Measurements from ENCODE around the gene PSME2. TPM values are rescaled to one million over a fixed set of nuclear protein-coding genes. Genes with fewer than 3 reads are reported as not detected.

The PSME2 gene
- total RNA-seq, 2 experiments from 2014 or later, result 81.7 to 83.2 TPM

GRCh38 chr14:24129410-24129998, 16.9 kb downstream of the PSME2 start:
- Histone ChIP-seq H3K9me3 (ENCODE audit: control insufficient read depth in 1 of 2, insufficient read depth in 1 of 2, low read length in 2 of 2) (no peaks in the 10 kb centered on the region), H3K36me3 (ENCODE audit: insufficient read depth, low read length) (no peaks in the 10 kb centered on the region), H3K4me1 (ENCODE audit: insufficient read depth, low read length) (peaks cover 18% of the 10 kb centered on the region), H3K27ac (ENCODE audit: low read depth in 1 of 2, low read length in 2 of 2) (no peak overlapping the region), H3K27me3 (ENCODE audit: control insufficient read depth in 1 of 2, insufficient read depth in 2 of 2, low read length in 2 of 2) (no peaks in the 10 kb centered on the region), H3K4me3 (ENCODE audit: low read length) (no peak overlapping the region)
- H3K36me3 Mint-ChIP-seq (ENCODE audit: low read depth), result peaks cover 8% of the 10 kb centered on the region
- H3K4me1 Mint-ChIP-seq (ENCODE audit: low read depth), result peaks cover 25% of the 10 kb centered on the region
- CTCF ChIA-PET, result no interaction called here
- intact Hi-C loops (cut with DNase I, micrococcal nuclease), result no loop called here
- H3K4me3 Mint-ChIP-seq, result no peak overlapping the region
- DNase-seq (no peak), ATAC-seq (ENCODE audit: poor library complexity) (no peak)
- no peaks in the 10 kb centered on the region for H3K27me3 Mint-ChIP-seq
- POLR2A ChIA-PET, result interaction anchor here (0.5 to 1.5 kb wide), 2 partner anchors 14 to 21 kb away, joined by 3 to 11 read pairs; partner anchors contain the start of genes DCAF11 and NRL
- no peak for TF ChIP-seq CTCF (IDR thresholded peaks at IDR 0.05)
- no peaks in the 10 kb centered on the region for H3K9me3 Mint-ChIP-seq
- H3K27ac Mint-ChIP-seq, result no peak overlapping the region

- H3K27me3 ChIP-seq (ENCODE audit: control insufficient read depth in 1 of 2, insufficient read depth in 2 of 2, low read length in 2 of 2), result no peaks in the 10 kb centered on the region
- CTCF ChIA-PET, result interaction anchor here (2.8 kb wide), 1 partner anchor 19 kb away, joined by 11 read pairs; no protein-coding TSS in a partner anchor
- ATAC-seq (ENCODE audit: poor library complexity) (no peak), DNase-seq (no peak)
- no peaks in the 10 kb centered on the region for H3K9me3 ChIP-seq (ENCODE audit: control insufficient read depth in 1 of 2, insufficient read depth in 1 of 2, low read length in 2 of 2)
- H3K27ac ChIP-seq (ENCODE audit: low read depth in 1 of 2, low read length in 2 of 2), result no peak overlapping the region
- H3K27ac Mint-ChIP-seq, result no peak overlapping the region
- H3K4me3 ChIP-seq (ENCODE audit: low read length), result no peak overlapping the region
- peaks cover 26% of the 10 kb centered on the region for H3K36me3 Mint-ChIP-seq (ENCODE audit: low read depth)
- H3K4me3 Mint-ChIP-seq, result no peak overlapping the region
- no peaks in the 10 kb centered on the region for H3K9me3 Mint-ChIP-seq
- no peak for TF ChIP-seq CTCF (IDR thresholded peaks at IDR 0.05)
- intact Hi-C loops (cut with DNase I, micrococcal nuclease), result no loop called here
- H3K4me1 ChIP-seq (ENCODE audit: insufficient read depth, low read length), result peaks cover 13% of the 10 kb centered on the region
- no peaks in the 10 kb centered on the region for H3K27me3 Mint-ChIP-seq
- POLR2A ChIA-PET, result interaction anchor here (1.8 to 6.2 kb wide), 3 partner anchors 8 to 19 kb away, joined by 6 to 33 read pairs (median 6); partner anchors contain the start of genes DCAF11, NRL and PSME1
- H3K4me1 Mint-ChIP-seq (ENCODE audit: low read depth), result peaks cover 16% of the 10 kb centered on the region
- H3K36me3 ChIP-seq (ENCODE audit: insufficient read depth, low read length), result peaks cover 18% of the 10 kb centered on the region
Measured at GRCh38 chr14:24127673-24128072, 18.7 kb downstream of the PSME2 start.

GRCh38 chr14:24126939-24127338, 19.5 kb downstream of the PSME2 start:
- ATAC-seq (ENCODE audit: poor library complexity) (no peak), DNase-seq (no peak)
- peaks cover 33% of the 10 kb centered on the region for H3K36me3 Mint-ChIP-seq (ENCODE audit: low read depth)
- Histone ChIP-seq H3K4me1 (ENCODE audit: insufficient read depth, low read length) (peaks cover 6% of the 10 kb centered on the region), H3K9me3 (ENCODE audit: control insufficient read depth in 1 of 2, insufficient read depth in 1 of 2, low read length in 2 of 2) (no peaks in the 10 kb centered on the region), H3K27me3 (ENCODE audit: control insufficient read depth in 1 of 2, insufficient read depth in 2 of 2, low read length in 2 of 2) (no peaks in the 10 kb centered on the region), H3K27ac (ENCODE audit: low read depth in 1 of 2, low read length in 2 of 2) (no peak overlapping the region), H3K4me3 (ENCODE audit: low read length) (no peak overlapping the region), H3K36me3 (ENCODE audit: insufficient read depth, low read length) (peaks cover 23% of the 10 kb centered on the region)
- H3K27me3 Mint-ChIP-seq, result no peaks in the 10 kb centered on the region
- H3K9me3 Mint-ChIP-seq, result no peaks in the 10 kb centered on the region
- intact Hi-C loops (cut with DNase I, micrococcal nuclease), result no loop called here
- ChIA-PET CTCF (interaction anchor here (2.8 kb wide), 1 partner anchor 18 kb away, joined by 11 read pairs; no protein-coding TSS in a partner anchor), POLR2A (interaction anchor here (1.8 to 6.2 kb wide), 3 partner anchors 9 to 18 kb away, joined by 6 to 33 read pairs (median 6); partner anchors contain the start of genes DCAF11, NRL and PSME1)
- H3K27ac Mint-ChIP-seq, result no peak overlapping the region
- TF ChIP-seq CTCF (IDR thresholded peaks at IDR 0.05), result no peak
- H3K4me3 Mint-ChIP-seq, result no peak overlapping the region
- peaks cover 8% of the 10 kb centered on the region for H3K4me1 Mint-ChIP-seq (ENCODE audit: low read depth)

All from CD4-positive, alpha-beta T cell (primary cell).